Measurements from ENCODE around the gene PCNX3.
A peak's percentile ranks its signal among the peaks of the same experiment; 100 is the strongest.

Gene PCNX3

GRCh38 chr11:65640483-65641296 lies 25.1 kb downstream of the PCNX3 start:
- DNase-seq: no peak

GRCh38 chr11:65641297-65642013 lies 25.9 kb downstream of the PCNX3 start:
- no peak for DNase-seq

GRCh38 chr11:65642014-65642671 lies 26.6 kb downstream of the PCNX3 start:
- DNase-seq: no peak

- DNase-seq: no peak
Measured at GRCh38 chr11:65643971-65644370, 28.4 kb downstream of the PCNX3 start.

- no peak for DNase-seq
Measured at GRCh38 chr11:65644837-65645236, 29.3 kb downstream of the PCNX3 start.

GRCh38 chr11:65645710-65646109 lies 30.1 kb downstream of the PCNX3 start:
- no peak for DNase-seq

- DNase-seq: no peak
Measured at GRCh38 chr11:65646288-65646957, 30.8 kb downstream of the PCNX3 start.

GRCh38 chr11:65646958-65647701 lies 31.6 kb downstream of the PCNX3 start:
- no peak for DNase-seq

- DNase-seq: no peak
Measured at GRCh38 chr11:65648997-65649493, 33.5 kb downstream of the PCNX3 start.

GRCh38 chr11:65649656-65650546 lies 34.3 kb downstream of the PCNX3 start:
- DNase-seq: no peak

- DNase-seq: no peak
Measured at GRCh38 chr11:65650547-65651338, 35.2 kb downstream of the PCNX3 start.

- no peak for DNase-seq
Measured at GRCh38 chr11:65651339-65651588, 35.7 kb downstream of the PCNX3 start.

- no peak for DNase-seq
Measured at GRCh38 chr11:65651589-65652510, 36.3 kb downstream of the PCNX3 start.

- peak; percentile 73 to 90 for DNase-seq
Measured at GRCh38 chr11:65652511-65653228, 37.1 kb downstream of the PCNX3 start.

GRCh38 chr11:65653229-65654225 lies 38.0 kb downstream of the PCNX3 start:
- DNase-seq: no peak

- no peak for DNase-seq
Measured at GRCh38 chr11:65654375-65655349, 39.1 kb downstream of the PCNX3 start.

Data from SHP77 (cell line).